ENCODE data around the gene LGI2. TPM values are rescaled to one million over a fixed set of nuclear protein-coding genes. Genes with fewer than 3 reads are reported as not detected.

The LGI2 gene
- total and polyA plus RNA-seq, 2 experiments from 2014 or later, result 0.63 to 8.0 TPM

GRCh38 chr4:24979554-24979953 lies 51.2 kb downstream of the LGI2 start (continued):
- TF ChIP-seq ZNF462 (CRISPR knock-in tag; IDR thresholded peaks at IDR 0.05) (no peak), CREB1 (CRISPR knock-in tag; IDR thresholded peaks at IDR 0.05; ENCODE audit: low read depth) (no peak), EZH2phosphoT487 (IDR thresholded peaks at IDR 0.05; ENCODE audit: unreplicated experiment) (no peak), JUNB (IDR thresholded peaks at IDR 0.05; ENCODE audit: unreplicated experiment) (no peak), POLR2AphosphoS5 (IDR thresholded peaks at IDR 0.05; ENCODE audit: low read depth) (no peak), EZH2 (IDR thresholded peaks at IDR 0.05; ENCODE audit: low read depth, unreplicated experiment) (no peak), STAT1 (IDR thresholded peaks at IDR 0.05; ENCODE audit: unreplicated experiment) (no peak), ETS1 (IDR thresholded peaks at IDR 0.05) (no peak), ZNF331 (CRISPR knock-in tag; IDR thresholded peaks at IDR 0.05; ENCODE audit: low read depth) (no peak), NANOG (IDR thresholded peaks at IDR 0.05; ENCODE audit: borderline replicate concordance) (no peak), ZNF114 (CRISPR knock-in tag; IDR thresholded peaks at IDR 0.05) (no peak)
